ENCODE measurements around the gene IDUA. TPM values are rescaled to one million over a fixed set of nuclear protein-coding genes. Genes with fewer than 3 reads are reported as not detected.
A peak's percentile ranks its signal among the peaks of the same experiment; 100 is the strongest.

The IDUA gene
- total RNA-seq, 1 donor from 2014 or later, result 32.9 TPM

GRCh38 chr4:961351-962230 is 25.3 kb upstream of the IDUA start:
- TF ChIP-seq CTCF (IDR thresholded peaks at IDR 0.05), result no peak
- H3K4me3 Mint-ChIP-seq, result no peak overlapping the region
- POLR2A ChIA-PET, result no interaction called here
- H3K36me3 Mint-ChIP-seq (ENCODE audit: low read depth), result peaks cover 34% of the 10 kb centered on the region
- peak; percentile 18 for ATAC-seq (ENCODE audit: low read depth)
- no peaks in the 10 kb centered on the region for H3K27me3 Mint-ChIP-seq
- no peak overlapping the region for H3K27ac Mint-ChIP-seq
- peaks cover 2% of the 10 kb centered on the region for H3K4me1 Mint-ChIP-seq
- intact Hi-C loops (cut with micrococcal nuclease), result no loop called here
- no peak for DNase-seq
- H3K9me3 Mint-ChIP-seq, result no peaks in the 10 kb centered on the region
- CTCF ChIA-PET, result no interaction called here

DNA sequence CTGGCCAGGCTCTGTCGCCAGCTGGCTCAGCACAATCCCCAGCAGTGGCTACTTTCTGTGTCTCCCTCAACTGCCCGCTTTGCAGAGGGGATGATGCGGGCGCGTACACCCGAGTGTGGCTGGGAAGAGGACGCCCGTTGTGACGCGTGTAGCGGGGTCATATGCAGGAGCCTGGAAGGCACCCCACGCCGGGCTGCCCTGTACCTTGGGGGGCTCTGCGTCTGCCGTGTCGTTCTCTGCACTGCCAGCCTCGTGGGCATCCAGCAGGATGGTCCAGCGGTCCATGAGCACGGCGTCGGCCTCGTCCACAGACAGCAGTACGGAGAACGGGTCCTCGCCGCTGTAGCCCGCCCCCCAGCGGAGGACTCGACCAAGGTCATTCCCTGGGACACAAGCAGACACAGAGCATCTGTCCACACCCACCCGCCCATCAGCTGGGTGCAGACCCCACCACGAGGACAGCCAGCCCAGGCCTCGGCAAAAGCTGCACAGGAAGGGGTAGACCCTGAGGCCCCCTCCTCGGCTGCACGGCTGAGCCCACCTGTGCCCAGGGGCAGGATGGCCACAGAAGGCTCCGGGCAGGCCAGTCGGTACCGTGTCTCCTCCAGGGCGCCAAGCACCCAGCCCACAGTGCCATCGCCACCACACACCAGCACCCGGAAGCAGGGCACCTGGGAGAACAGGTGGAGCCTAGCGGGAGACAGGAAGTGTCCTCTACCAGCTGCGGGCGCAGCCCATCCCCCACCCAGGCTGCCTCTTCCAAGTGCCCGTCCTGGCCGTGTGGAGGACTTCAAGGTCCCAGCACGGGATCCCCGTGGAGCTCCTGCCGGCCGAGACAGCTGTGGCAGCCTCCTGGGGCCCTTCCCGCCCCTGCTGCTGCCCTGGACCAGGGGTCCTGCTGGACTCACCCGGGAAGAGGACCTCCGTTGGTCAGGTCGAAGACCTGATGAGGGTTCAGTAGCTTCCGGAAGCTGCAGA is 24.3 kb upstream of the IDUA start:
- ChIA-PET POLR2A (no interaction called here), CTCF (no interaction called here)
- H3K27ac Mint-ChIP-seq, result no peak overlapping the region
- H3K4me1 Mint-ChIP-seq, result peaks cover 2% of the 10 kb centered on the region
- intact Hi-C loops (cut with micrococcal nuclease), result no loop called here
- no peak for ATAC-seq (ENCODE audit: low read depth)
- no peaks in the 10 kb centered on the region for H3K27me3 Mint-ChIP-seq
- no peaks in the 10 kb centered on the region for H3K9me3 Mint-ChIP-seq
- DNase-seq, result no peak
- H3K4me3 Mint-ChIP-seq, result no peak overlapping the region
- TF ChIP-seq CTCF (IDR thresholded peaks at IDR 0.05), result no peak
- H3K36me3 Mint-ChIP-seq (ENCODE audit: low read depth), result peaks cover 30% of the 10 kb centered on the region

- intact Hi-C loops (cut with micrococcal nuclease), result no loop called here
- Mint-ChIP-seq H3K4me3 (no peak overlapping the region), H3K27ac (no peak overlapping the region), H3K9me3 (no peaks in the 10 kb centered on the region), H3K4me1 (peaks cover 2% of the 10 kb centered on the region), H3K27me3 (no peaks in the 10 kb centered on the region), H3K36me3 (ENCODE audit: low read depth) (peaks cover 20% of the 10 kb centered on the region)
- POLR2A ChIA-PET, result no interaction called here
- ATAC-seq (ENCODE audit: low read depth) (no peak), DNase-seq (no peak)
- no peak for TF ChIP-seq CTCF (IDR thresholded peaks at IDR 0.05)
- CTCF ChIA-PET, result no interaction called here
These were observed 23.3 kb upstream of the IDUA start for GRCh38 chr4:963276-964225.

DNA sequence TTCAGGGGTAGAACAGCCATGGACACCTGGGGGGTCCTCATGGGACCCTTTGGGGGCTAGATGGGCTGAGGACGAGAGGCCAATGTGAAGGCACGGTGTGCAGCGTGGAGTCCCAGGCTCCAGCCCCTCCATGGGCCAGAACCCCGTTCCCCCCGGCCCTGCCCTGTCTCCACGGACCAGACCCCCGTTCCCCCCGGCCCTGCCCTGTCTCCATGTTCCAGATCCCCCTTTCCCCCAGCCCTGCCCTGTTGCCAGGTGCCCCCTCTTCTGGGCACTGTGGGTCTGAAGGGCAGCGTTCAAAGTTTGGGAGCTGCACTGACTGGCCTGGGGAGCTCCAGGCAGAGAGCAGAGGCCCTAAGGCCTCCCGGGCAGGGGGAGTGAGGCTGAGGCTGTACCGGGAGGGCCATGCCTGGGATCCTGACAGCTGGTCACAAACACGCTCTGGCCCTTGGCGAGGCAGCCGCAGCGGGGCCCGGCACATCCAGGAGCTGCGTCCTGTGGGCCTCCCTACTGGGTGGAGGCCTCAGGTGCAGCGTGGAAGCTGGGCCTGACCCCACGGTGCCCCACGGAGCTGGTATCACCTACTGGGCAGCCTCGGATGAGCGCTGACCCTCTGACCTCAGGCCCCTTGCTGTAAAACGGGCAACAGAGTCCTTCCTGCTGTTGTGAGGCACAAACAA is 22.4 kb upstream of the IDUA start:
- H3K27me3 Mint-ChIP-seq, result no peaks in the 10 kb centered on the region
- TF ChIP-seq CTCF (IDR thresholded peaks at IDR 0.05), result no peak
- peaks cover 2% of the 10 kb centered on the region for H3K4me1 Mint-ChIP-seq
- ChIA-PET POLR2A (no interaction called here), CTCF (no interaction called here)
- H3K36me3 Mint-ChIP-seq (ENCODE audit: low read depth), result peaks cover 14% of the 10 kb centered on the region
- H3K27ac Mint-ChIP-seq, result no peak overlapping the region
- DNase-seq (no peak), ATAC-seq (ENCODE audit: low read depth) (no peak)
- H3K9me3 Mint-ChIP-seq, result no peaks in the 10 kb centered on the region
- H3K4me3 Mint-ChIP-seq, result no peak overlapping the region
- intact Hi-C loops (cut with micrococcal nuclease), result no loop called here
